Upper lobe of left lung (tissue), 6 donors: ENCODE measurements around the gene RGS11. TPM values are rescaled to one million over a fixed set of nuclear protein-coding genes. Genes with fewer than 3 reads are reported as not detected.
A peak's percentile ranks its signal among the peaks of the same experiment; 100 is the strongest.

Source experiments
- ATAC-seq, 2 donors: fragments of 200-7000 bp; cut with Tn5 transposase; one replicate each; pipeline ENCODE4 v1.9.1; 2022; ENCODE audit warnings: mild to moderate bottlenecking in 2 of 2, moderate library complexity in 2 of 2; ENCODE audit not compliant: low FRiP score in 2 of 2
- DNase-seq, 2 donors: peaks; one replicate each; pipeline ENCODE4 v3.0.0-alpha.2; 2019 to 2020
- H3K27ac ChIP-seq, 4 donors: fragments of 200-600 bp; sonication (generic); one replicate each; pipeline ENCODE4 v1.5.1; 2016 to 2019
- H3K27me3 ChIP-seq, 4 donors: fragments of 200-600 bp; sonication (generic); one replicate each; pipeline ENCODE4 v1.5.1; 2017 to 2019
- H3K36me3 ChIP-seq, 4 donors: fragments of 200-600 bp; sonication (generic); one replicate each; pipeline ENCODE4 v1.5.1; 2016 to 2019
- H3K4me1 ChIP-seq, 4 donors: fragments of 200-600 bp; sonication (generic); one replicate each; pipeline ENCODE4 v1.5.1; 2018 to 2019
- H3K4me3 ChIP-seq, 4 donors: fragments of 200-600 bp; sonication (generic); one replicate each; pipeline ENCODE4 v1.5.1; 2017 to 2019; ENCODE audit warnings: mild to moderate bottlenecking in 2 of 4, moderate library complexity in 1 of 4
- H3K9me3 ChIP-seq, 4 donors: fragments of 200-600 bp; sonication (generic); one replicate each; pipeline ENCODE4 v1.5.1; 2018 to 2019
- EP300 ChIP-seq, 4 donors: sonication (generic); formaldehyde crosslinking; IDR thresholded peaks; one replicate each; pipeline ENCODE4 v1.5.1; 2017; ENCODE audit warnings: antibody characterized with exemption in 4 of 4, control low read depth in 2 of 4
- POLR2A ChIP-seq, 4 donors: fragments of 450-650 bp; IDR thresholded peaks; one replicate each; pipeline ENCODE4 v1.5.1; 2016 to 2017; ENCODE audit warnings: antibody characterized with exemption in 4 of 4, mild to moderate bottlenecking in 2 of 4
- POLR2AphosphoS5 ChIP-seq, 2 donors: sonication (generic); formaldehyde crosslinking; IDR thresholded peaks; one replicate each; pipeline ENCODE4 v1.5.1; 2017; ENCODE audit warnings: antibody characterized with exemption in 2 of 2
- WGBS, 2 donors: methylation state at CpG; one replicate each; pipeline ENCODE4 v1.1.5; 2017 to 2018; 5-methylcytosine and 5-hydroxymethylcytosine counted together
- total RNA-seq, 6 donors: library from RNA; depleted of rRNA in 4 of 6; stranded (reverse); fragments of >200 nt in 4 of 6; gene quantifications; one replicate each; pipeline versions ENCODE4 v1.1.0 to v1.2.1, GENCODE V29; 2016 to 2021
- TF ChIP-seq, protein P1 (sequence below), 6 experiments: fragments of 450-650 bp in 4 of 6; fragments of 200-600 bp in 2 of 6; sonication (generic) in 2 of 6; IDR thresholded peaks; one replicate each; pipeline ENCODE4 v1.5.1; 2016 to 2019; ENCODE audit warnings: antibody characterized with exemption in 6 of 6
- donor health status: DM: no; HTN: no; CAD: no; lungs with moderate emphysema.
- donor health status: DM: no; HTN: yes; CAD: no; lungs with severe emphysema.

Gene RGS11
- total RNA-seq, 6 donors from 2014 or later: 1.9 to 16.8 (median 5.5) TPM

DNA sequence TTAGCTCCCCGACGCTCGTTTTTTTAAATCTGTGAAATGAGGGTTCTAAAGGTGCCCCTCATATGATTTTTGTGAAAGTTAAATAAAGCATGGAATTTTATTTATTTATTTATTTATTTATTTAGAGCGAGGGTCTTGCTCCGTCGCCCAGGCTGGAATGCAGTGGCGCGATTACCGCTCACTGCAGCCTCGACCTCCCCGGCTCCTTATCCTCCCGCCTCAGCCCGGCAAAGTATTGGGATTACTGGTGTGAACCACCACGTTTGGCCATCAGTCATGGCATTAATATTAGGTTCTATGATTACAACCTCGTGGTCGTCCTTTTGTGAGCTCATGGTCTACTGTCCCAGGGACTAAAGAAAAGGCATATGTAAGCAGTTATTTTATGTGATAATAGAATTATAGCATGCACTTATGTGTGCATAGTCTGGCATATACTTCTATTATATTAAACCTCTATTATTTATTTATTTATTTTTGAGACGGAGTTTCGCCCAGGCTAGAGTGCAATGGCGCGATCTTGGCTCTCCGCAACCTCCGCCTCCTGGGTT, 45.9 kb downstream of the RGS11 start:
- 80 to 84% methylated on average over 22 of the region's 22 CpGs for WGBS, 2 donors
- H3K36me3 ChIP-seq: peaks cover 0 to 29% (median 20%) of the 10 kb centered on the region in 4 donors
- H3K4me3 ChIP-seq: peak overlapping the region in 3 of 4 donors; percentile 70 to 82 (median 71)
- H3K9me3 ChIP-seq: no peaks in the 10 kb centered on the region
- no peaks in the 10 kb centered on the region for H3K27me3 ChIP-seq
- H3K4me1 ChIP-seq: peaks cover 17 to 28% (median 21%) of the 10 kb centered on the region in 4 donors
- H3K27ac ChIP-seq: peak overlapping the region; percentile 95 to 98 (median 96)
- ATAC-seq (no peak), DNase-seq (no peak)
- TF ChIP-seq POLR2A (IDR thresholded peaks at IDR 0.05) (no peak), POLR2AphosphoS5 (IDR thresholded peaks at IDR 0.05) (no peak), EP300 (IDR thresholded peaks at IDR 0.05) (no peak)
- TF ChIP-seq, protein P1, sequence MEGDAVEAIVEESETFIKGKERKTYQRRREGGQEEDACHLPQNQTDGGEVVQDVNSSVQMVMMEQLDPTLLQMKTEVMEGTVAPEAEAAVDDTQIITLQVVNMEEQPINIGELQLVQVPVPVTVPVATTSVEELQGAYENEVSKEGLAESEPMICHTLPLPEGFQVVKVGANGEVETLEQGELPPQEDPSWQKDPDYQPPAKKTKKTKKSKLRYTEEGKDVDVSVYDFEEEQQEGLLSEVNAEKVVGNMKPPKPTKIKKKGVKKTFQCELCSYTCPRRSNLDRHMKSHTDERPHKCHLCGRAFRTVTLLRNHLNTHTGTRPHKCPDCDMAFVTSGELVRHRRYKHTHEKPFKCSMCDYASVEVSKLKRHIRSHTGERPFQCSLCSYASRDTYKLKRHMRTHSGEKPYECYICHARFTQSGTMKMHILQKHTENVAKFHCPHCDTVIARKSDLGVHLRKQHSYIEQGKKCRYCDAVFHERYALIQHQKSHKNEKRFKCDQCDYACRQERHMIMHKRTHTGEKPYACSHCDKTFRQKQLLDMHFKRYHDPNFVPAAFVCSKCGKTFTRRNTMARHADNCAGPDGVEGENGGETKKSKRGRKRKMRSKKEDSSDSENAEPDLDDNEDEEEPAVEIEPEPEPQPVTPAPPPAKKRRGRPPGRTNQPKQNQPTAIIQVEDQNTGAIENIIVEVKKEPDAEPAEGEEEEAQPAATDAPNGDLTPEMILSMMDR (IDR thresholded peaks at IDR 0.05): no peak

DNA sequence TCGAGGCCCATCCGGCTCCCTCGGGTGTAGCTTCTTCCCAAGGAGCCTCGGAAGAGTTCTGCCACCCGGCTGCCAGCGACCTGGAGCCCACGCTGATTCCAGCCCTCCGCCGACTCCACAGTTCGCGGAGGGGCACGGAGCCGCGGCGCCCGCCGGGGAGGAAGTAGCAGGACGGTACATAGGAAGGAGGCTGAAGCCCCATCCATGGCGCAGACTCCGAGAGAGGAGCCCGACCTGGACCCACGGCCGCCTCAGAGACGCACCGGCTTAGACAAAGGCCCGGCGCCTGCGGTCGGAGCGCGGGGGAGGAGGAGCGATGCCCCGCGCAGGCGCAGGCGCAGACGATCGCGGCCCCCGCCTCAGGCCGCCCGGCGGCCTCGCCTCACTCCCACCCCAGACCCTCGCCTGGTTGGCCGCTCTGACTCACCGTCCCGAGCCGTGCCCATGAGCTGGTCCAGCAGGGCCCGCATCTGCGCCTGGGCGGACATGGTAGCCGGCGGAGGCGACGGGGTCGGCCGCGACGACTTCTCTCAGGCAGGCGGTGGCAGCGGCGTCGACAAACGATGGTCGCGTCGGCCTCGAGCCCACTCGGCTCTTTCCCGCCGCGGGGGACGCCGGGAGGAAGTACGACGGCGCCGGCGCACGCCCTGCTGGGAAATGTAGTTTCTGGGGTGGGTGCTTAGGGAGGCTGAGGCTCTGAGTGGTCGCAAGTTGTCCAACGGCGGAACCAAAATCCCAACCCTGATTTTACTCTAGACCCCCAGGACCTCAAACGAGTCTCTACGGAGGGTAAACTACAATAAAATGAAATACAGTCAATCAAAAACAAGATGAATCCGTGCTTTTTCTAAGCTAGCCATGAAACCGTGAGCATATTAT, 46.7 kb downstream of the RGS11 start, which contains the start of gene LUC7L:
Gene LUC7L, minus strand, starts transcription at position 598 of the 879 bp plus-strand sequence. Its CDS starts 110 bp downstream, at position 488.
- H3K9me3 ChIP-seq: no peaks in the 10 kb centered on the region
- peaks cover 7 to 36% (median 27%) of the 10 kb centered on the region in 4 donors for H3K36me3 ChIP-seq
- H3K27ac ChIP-seq: peak within 1 kb of the TSS; percentile 95 to 98 (median 96)
- ATAC-seq: peak; percentile 90 to 98
- TF ChIP-seq, protein P1 (IDR thresholded peaks at IDR 0.05): peak in 3 of 6 experiments; percentile 15 to 43 (median 38)
- TF ChIP-seq POLR2AphosphoS5 (IDR thresholded peaks at IDR 0.05) (peak; percentile 99), POLR2A (IDR thresholded peaks at IDR 0.05) (peak; percentile 56 to 98 (median 96)), EP300 (IDR thresholded peaks at IDR 0.05) (peak in 1 of 4 donors; percentile 59)
- no peaks in the 10 kb centered on the region for H3K27me3 ChIP-seq
- 2 to 14% methylated on average over 7 to 39 of the region's 88 CpGs for WGBS, 2 donors
- H3K4me3 ChIP-seq: peak within 1 kb of the TSS; percentile 70 to 86 (median 76)
- peak; percentile 88 to 97 for DNase-seq
- peaks cover 17 to 28% (median 21%) of the 10 kb centered on the region in 4 donors for H3K4me1 ChIP-seq

DNA sequence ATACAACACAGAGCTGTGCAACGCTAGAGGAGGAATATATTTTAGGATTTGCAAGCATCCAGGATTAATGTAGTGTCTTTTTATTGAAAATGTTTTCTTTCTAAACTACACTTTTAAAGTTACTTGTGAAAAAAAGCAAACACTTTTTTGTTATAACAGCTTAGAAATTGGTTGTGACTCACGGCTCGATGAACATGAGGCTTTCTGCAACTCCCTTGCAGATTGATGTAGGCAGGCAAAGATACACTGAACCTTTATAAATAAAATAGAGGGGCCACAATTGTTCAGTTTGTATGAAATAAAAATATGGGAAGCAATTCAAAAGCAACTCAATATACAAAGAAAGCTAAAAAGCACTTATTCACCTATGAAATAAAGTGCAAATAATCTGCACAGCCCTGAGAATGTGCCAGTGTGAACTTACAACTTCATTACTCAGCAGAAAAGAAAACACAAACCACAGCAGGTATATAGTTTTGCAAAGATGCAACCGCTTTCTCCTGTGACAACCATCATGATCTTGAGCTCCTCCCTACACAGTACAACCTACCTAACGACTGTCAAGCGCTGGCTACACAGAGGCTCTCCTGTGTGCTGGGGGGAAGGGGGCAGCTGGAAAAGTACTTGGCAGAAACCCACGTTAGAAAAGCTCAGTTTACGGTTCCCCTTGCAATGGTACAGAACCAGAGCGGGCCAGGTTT, 47.4 kb downstream of the RGS11 start:
- DNase-seq: no peak
- Histone ChIP-seq H3K4me3 (peak overlapping the region; percentile 70 to 86 (median 76)), H3K36me3 (peaks cover 9 to 44% (median 32%) of the 10 kb centered on the region in 4 donors), H3K4me1 (peaks cover 17 to 28% (median 21%) of the 10 kb centered on the region in 4 donors), H3K27me3 (no peaks in the 10 kb centered on the region), H3K27ac (peak overlapping the region; percentile 95 to 98 (median 96)), H3K9me3 (no peaks in the 10 kb centered on the region)
- WGBS, 2 donors: 20 to 26% methylated on average over 6 to 9 of the region's 9 CpGs
- ATAC-seq: peak; percentile 1 to 12
- TF ChIP-seq POLR2AphosphoS5 (IDR thresholded peaks at IDR 0.05): no peak
- TF ChIP-seq, protein P1 (IDR thresholded peaks at IDR 0.05): no peak
- TF ChIP-seq EP300 (IDR thresholded peaks at IDR 0.05): no peak
- no peak for TF ChIP-seq POLR2A (IDR thresholded peaks at IDR 0.05)

DNA sequence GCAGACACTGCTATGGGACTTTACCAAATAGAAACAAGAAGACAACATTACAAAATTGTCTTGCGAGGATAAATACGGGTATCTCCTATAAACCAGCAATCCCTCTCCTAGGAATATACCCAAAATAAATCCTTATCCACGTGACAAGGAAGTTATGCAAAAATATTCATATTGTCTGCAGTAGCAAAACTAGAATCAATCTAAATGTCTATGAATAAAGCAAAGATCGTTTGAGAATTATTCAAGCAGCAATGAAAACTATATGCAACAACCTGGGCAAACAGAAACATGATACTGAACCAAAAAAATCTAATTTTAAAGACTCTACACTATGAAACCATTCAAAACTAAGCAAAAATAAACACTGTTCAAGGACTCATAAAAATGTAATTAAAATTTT, 55.7 kb downstream of the RGS11 start:
- Histone ChIP-seq H3K27me3 (no peaks in the 10 kb centered on the region), H3K36me3 (peaks cover 21 to 97% (median 69%) of the 10 kb centered on the region in 4 donors), H3K4me3 (no peak overlapping the region), H3K9me3 (no peaks in the 10 kb centered on the region), H3K4me1 (no peaks in the 10 kb centered on the region), H3K27ac (no peak overlapping the region)
- DNase-seq (no peak), ATAC-seq (no peak)
- TF ChIP-seq POLR2AphosphoS5 (IDR thresholded peaks at IDR 0.05) (no peak), POLR2A (IDR thresholded peaks at IDR 0.05) (no peak), EP300 (IDR thresholded peaks at IDR 0.05) (no peak)
- TF ChIP-seq, protein P1 (IDR thresholded peaks at IDR 0.05): no peak
- 73 to 80% methylated on average over 4 of the region's 4 CpGs for WGBS, 2 donors

Other genes with a start within 250 kb of the RGS11 start
- gene POLR3K, start 222.3 kb downstream of the RGS11 start, total RNA-seq: 10 to 100 TPM in 2 of 6 donors, 1 to 10 TPM in 4; 4.2 to 15.7 (median 6.6) TPM
- 10 to 100 TPM in 5 of 6 donors, 1 to 10 TPM in 1; 6.9 to 26.2 (median 16.0) TPM for gene SNRNP25, start 222.1 kb downstream of the RGS11 start, total RNA-seq
- gene RHBDF1, start 203.3 kb downstream of the RGS11 start, total RNA-seq: 100 to 1,000 TPM in 1 of 6 donors, 10 to 100 TPM in 5; 24.4 to 110 (median 46.3) TPM
- 10 to 100 TPM; 52.6 to 99.0 (median 71.7) TPM for gene MPG, start 197.7 kb downstream of the RGS11 start, total RNA-seq
- gene NPRL3, start 137.3 kb downstream of the RGS11 start, total RNA-seq: 10 to 100 TPM; 22.6 to 70.2 (median 29.7) TPM
- gene HBZ, start 123.3 kb downstream of the RGS11 start, total RNA-seq: 1 to 10 TPM in 2 of 6 donors, not detected in 4; 1.1 to 1.2 TPM
- 1 to 10 TPM in 1 of 6 donors, not detected in 5; 1.7 TPM for gene HBM, start 110.0 kb downstream of the RGS11 start, total RNA-seq
- 1,000 to 10,000 TPM in 1 of 6 donors, 100 to 1,000 TPM in 3, 10 to 100 TPM in 2; 40.1 to 1,032 (median 301) TPM for gene HBA2, start 103.1 kb downstream of the RGS11 start, total RNA-seq
- 100 to 1,000 TPM in 3 of 6 donors, 10 to 100 TPM in 2, not detected in 1; 52.7 to 591 (median 286) TPM for gene HBA1, start 99.3 kb downstream of the RGS11 start, total RNA-seq
- gene HBQ1, start 95.5 kb downstream of the RGS11 start, total RNA-seq: not detected
- gene LUC7L, start 46.5 kb downstream of the RGS11 start, total RNA-seq: 100 to 1,000 TPM in 3 of 6 donors, 10 to 100 TPM in 3; 57.9 to 394 (median 108) TPM
- gene FAM234A, start 41.1 kb downstream of the RGS11 start, total RNA-seq: 10 to 100 TPM; 55.4 to 92.7 (median 66.0) TPM
- gene ARHGDIG, start 4.6 kb upstream of the RGS11 start, total RNA-seq: under 1 TPM in 1 of 6 donors, not detected in 5; 0.91 TPM
- gene PDIA2, start 7.2 kb upstream of the RGS11 start, total RNA-seq: under 1 TPM in 2 of 6 donors, not detected in 4; 0.52 to 0.64 TPM
- gene AXIN1, start 76.8 kb upstream of the RGS11 start, total RNA-seq: 10 to 100 TPM; 26.8 to 45.9 (median 31.9) TPM
- gene MRPL28, start 94.6 kb upstream of the RGS11 start, total RNA-seq: 10 to 100 TPM; 48.8 to 83.9 (median 58.4) TPM
- 100 to 1,000 TPM in 3 of 6 donors, 10 to 100 TPM in 3; 27.9 to 150 (median 96.4) TPM for gene PGAP6, start 106.0 kb upstream of the RGS11 start, total RNA-seq
- 10 to 100 TPM; 22.1 to 57.6 (median 41.8) TPM for gene NME4, start 121.3 kb upstream of the RGS11 start, total RNA-seq
- 10 to 100 TPM in 5 of 6 donors, 1 to 10 TPM in 1; 8.6 to 22.4 (median 14.6) TPM for gene DECR2, start 125.9 kb upstream of the RGS11 start, total RNA-seq
- gene RAB11FIP3, start 149.7 kb upstream of the RGS11 start, total RNA-seq: 10 to 100 TPM; 38.9 to 95.3 (median 43.8) TPM